Measurements from ENCODE around the gene EFTUD2.

Gene EFTUD2

GRCh38 chr17:44924107-44924544 lies 24.9 kb upstream of the EFTUD2 start:
- Histone ChIP-seq H3K9me3 (ENCODE audit: control insufficient read depth, low read length) (no peaks in the 10 kb centered on the region), H3K36me3 (ENCODE audit: control insufficient read depth, insufficient read depth, low read length, severe bottlenecking) (no peaks in the 10 kb centered on the region), H3K4me1 (ENCODE audit: control insufficient read depth, insufficient read depth, low read length) (peaks cover 9% of the 10 kb centered on the region), H3K27me3 (replicated peaks; ENCODE audit: control insufficient read depth, insufficient read depth, low read length) (peaks cover 8% of the 10 kb centered on the region), H3K4me3 (ENCODE audit: low read length) (no peak overlapping the region), H3K9ac (ENCODE audit: low read length) (no peak overlapping the region)
- no peak for DNase-seq (ENCODE audit: low read depth)

- H3K9me3 ChIP-seq (ENCODE audit: control insufficient read depth, low read length): no peaks in the 10 kb centered on the region
- DNase-seq (ENCODE audit: low read depth): no peak
- no peak overlapping the region for H3K4me3 ChIP-seq (ENCODE audit: low read length)
- H3K36me3 ChIP-seq (ENCODE audit: control insufficient read depth, insufficient read depth, low read length, severe bottlenecking): no peaks in the 10 kb centered on the region
- H3K9ac ChIP-seq (ENCODE audit: low read length): no peak overlapping the region
- peaks cover 9% of the 10 kb centered on the region for H3K4me1 ChIP-seq (ENCODE audit: control insufficient read depth, insufficient read depth, low read length)
- peaks cover 12% of the 10 kb centered on the region for H3K27me3 ChIP-seq (replicated peaks; ENCODE audit: control insufficient read depth, insufficient read depth, low read length)
Measured at GRCh38 chr17:44922746-44923470, 23.7 kb upstream of the EFTUD2 start.

- DNase-seq (ENCODE audit: low read depth): no peak
- no peak overlapping the region for H3K9ac ChIP-seq (ENCODE audit: low read length)
- H3K36me3 ChIP-seq (ENCODE audit: control insufficient read depth, insufficient read depth, low read length, severe bottlenecking): no peaks in the 10 kb centered on the region
- H3K4me3 ChIP-seq (ENCODE audit: low read length): no peak overlapping the region
- peaks cover 15% of the 10 kb centered on the region for H3K4me1 ChIP-seq (ENCODE audit: control insufficient read depth, insufficient read depth, low read length)
- peaks cover 12% of the 10 kb centered on the region for H3K27me3 ChIP-seq (replicated peaks; ENCODE audit: control insufficient read depth, insufficient read depth, low read length)
- no peaks in the 10 kb centered on the region for H3K9me3 ChIP-seq (ENCODE audit: control insufficient read depth, low read length)
Measured at GRCh38 chr17:44922136-44922535, 22.9 kb upstream of the EFTUD2 start.

GRCh38 chr17:44921122-44921882 lies 22.1 kb upstream of the EFTUD2 start:
- no peak for DNase-seq (ENCODE audit: low read depth)
- peaks cover 12% of the 10 kb centered on the region for H3K27me3 ChIP-seq (replicated peaks; ENCODE audit: control insufficient read depth, insufficient read depth, low read length)
- no peaks in the 10 kb centered on the region for H3K9me3 ChIP-seq (ENCODE audit: control insufficient read depth, low read length)
- peaks cover 23% of the 10 kb centered on the region for H3K4me1 ChIP-seq (ENCODE audit: control insufficient read depth, insufficient read depth, low read length)
- H3K4me3 ChIP-seq (ENCODE audit: low read length): no peak overlapping the region
- H3K36me3 ChIP-seq (ENCODE audit: control insufficient read depth, insufficient read depth, low read length, severe bottlenecking): no peaks in the 10 kb centered on the region
- no peak overlapping the region for H3K9ac ChIP-seq (ENCODE audit: low read length)

GRCh38 chr17:44920565-44920940 lies 21.3 kb upstream of the EFTUD2 start:
- peaks cover 12% of the 10 kb centered on the region for H3K27me3 ChIP-seq (replicated peaks; ENCODE audit: control insufficient read depth, insufficient read depth, low read length)
- H3K4me1 ChIP-seq (ENCODE audit: control insufficient read depth, insufficient read depth, low read length): peaks cover 30% of the 10 kb centered on the region
- no peak for DNase-seq (ENCODE audit: low read depth)
- no peak overlapping the region for H3K4me3 ChIP-seq (ENCODE audit: low read length)
- H3K36me3 ChIP-seq (ENCODE audit: control insufficient read depth, insufficient read depth, low read length, severe bottlenecking): no peaks in the 10 kb centered on the region
- no peak overlapping the region for H3K9ac ChIP-seq (ENCODE audit: low read length)
- no peaks in the 10 kb centered on the region for H3K9me3 ChIP-seq (ENCODE audit: control insufficient read depth, low read length)

- Histone ChIP-seq H3K4me1 (ENCODE audit: control insufficient read depth, insufficient read depth, low read length) (peaks cover 30% of the 10 kb centered on the region), H3K9ac (ENCODE audit: low read length) (no peak overlapping the region), H3K36me3 (ENCODE audit: control insufficient read depth, insufficient read depth, low read length, severe bottlenecking) (no peaks in the 10 kb centered on the region), H3K27me3 (replicated peaks; ENCODE audit: control insufficient read depth, insufficient read depth, low read length) (peaks cover 12% of the 10 kb centered on the region), H3K9me3 (ENCODE audit: control insufficient read depth, low read length) (no peaks in the 10 kb centered on the region), H3K4me3 (ENCODE audit: low read length) (no peak overlapping the region)
- peak; percentile 90 for DNase-seq (ENCODE audit: low read depth)
Measured at GRCh38 chr17:44919885-44920564, 20.8 kb upstream of the EFTUD2 start.

GRCh38 chr17:44919411-44919810 lies 20.2 kb upstream of the EFTUD2 start:
- H3K36me3 ChIP-seq (ENCODE audit: control insufficient read depth, insufficient read depth, low read length, severe bottlenecking): no peaks in the 10 kb centered on the region
- peaks cover 12% of the 10 kb centered on the region for H3K27me3 ChIP-seq (replicated peaks; ENCODE audit: control insufficient read depth, insufficient read depth, low read length)
- no peaks in the 10 kb centered on the region for H3K9me3 ChIP-seq (ENCODE audit: control insufficient read depth, low read length)
- no peak overlapping the region for H3K4me3 ChIP-seq (ENCODE audit: low read length)
- peaks cover 30% of the 10 kb centered on the region for H3K4me1 ChIP-seq (ENCODE audit: control insufficient read depth, insufficient read depth, low read length)
- no peak for DNase-seq (ENCODE audit: low read depth)
- H3K9ac ChIP-seq (ENCODE audit: low read length): no peak overlapping the region

GRCh38 chr17:44918006-44918405 lies 18.8 kb upstream of the EFTUD2 start:
- no peak for DNase-seq (ENCODE audit: low read depth)
- H3K36me3 ChIP-seq (ENCODE audit: control insufficient read depth, insufficient read depth, low read length, severe bottlenecking): no peaks in the 10 kb centered on the region
- no peaks in the 10 kb centered on the region for H3K9me3 ChIP-seq (ENCODE audit: control insufficient read depth, low read length)
- no peak overlapping the region for H3K9ac ChIP-seq (ENCODE audit: low read length)
- no peak overlapping the region for H3K4me3 ChIP-seq (ENCODE audit: low read length)
- H3K4me1 ChIP-seq (ENCODE audit: control insufficient read depth, insufficient read depth, low read length): peaks cover 30% of the 10 kb centered on the region
- peaks cover 19% of the 10 kb centered on the region for H3K27me3 ChIP-seq (replicated peaks; ENCODE audit: control insufficient read depth, insufficient read depth, low read length)

- no peak overlapping the region for H3K4me3 ChIP-seq (ENCODE audit: low read length)
- H3K27me3 ChIP-seq (replicated peaks; ENCODE audit: control insufficient read depth, insufficient read depth, low read length): peaks cover 20% of the 10 kb centered on the region
- peak overlapping the region; percentile 13 for H3K9ac ChIP-seq (ENCODE audit: low read length)
- peaks cover 30% of the 10 kb centered on the region for H3K4me1 ChIP-seq (ENCODE audit: control insufficient read depth, insufficient read depth, low read length)
- no peaks in the 10 kb centered on the region for H3K9me3 ChIP-seq (ENCODE audit: control insufficient read depth, low read length)
- no peak for DNase-seq (ENCODE audit: low read depth)
- H3K36me3 ChIP-seq (ENCODE audit: control insufficient read depth, insufficient read depth, low read length, severe bottlenecking): no peaks in the 10 kb centered on the region
Measured at GRCh38 chr17:44917456-44917855, 18.2 kb upstream of the EFTUD2 start.

- Histone ChIP-seq H3K4me1 (ENCODE audit: control insufficient read depth, insufficient read depth, low read length) (peaks cover 30% of the 10 kb centered on the region), H3K9me3 (ENCODE audit: control insufficient read depth, low read length) (no peaks in the 10 kb centered on the region), H3K9ac (ENCODE audit: low read length) (no peak overlapping the region), H3K4me3 (ENCODE audit: low read length) (no peak overlapping the region), H3K27me3 (replicated peaks; ENCODE audit: control insufficient read depth, insufficient read depth, low read length) (peaks cover 18% of the 10 kb centered on the region), H3K36me3 (ENCODE audit: control insufficient read depth, insufficient read depth, low read length, severe bottlenecking) (no peaks in the 10 kb centered on the region)
- DNase-seq (ENCODE audit: low read depth): peak; percentile 66
Measured at GRCh38 chr17:44916781-44917241, 17.6 kb upstream of the EFTUD2 start.
